Body of pancreas (tissue), 4 donors: Measurements from ENCODE around the gene ARHGAP42. TPM values are rescaled to one million over a fixed set of nuclear protein-coding genes. Genes with fewer than 3 reads are reported as not detected.
"Not testable (repeated sequence)": the region's sequence is repeated elsewhere in the genome, so short reads cannot be mapped to it uniquely, and the experiment has no call there.

ENCODE experiments used
- ATAC-seq: fragments of 150-250 bp; one replicate; pipeline ENCODE4 v1.9.1; 2016
- DNase-seq, 4 donors: peaks; one replicate each; pipeline ENCODE4 v3.0.0-alpha.2; 2019
- H3K27ac ChIP-seq, 4 donors: fragments of 200-600 bp; sonication (generic); 1 replicate in 3 of 4; 2 replicates in 1 of 4; pipeline versions ENCODE4 v1.5.1 to v1.6.1; 2016 to 2019; ENCODE audit warnings: mild to moderate bottlenecking in 1 of 4, mixed read lengths in 1 of 4, moderate library complexity in 1 of 4
- H3K27me3 ChIP-seq, 2 donors: fragments of 200-600 bp; sonication (generic); one replicate each; pipeline ENCODE4 v1.6.0; 2016; ENCODE audit warnings: mild to moderate bottlenecking in 1 of 2
- H3K36me3 ChIP-seq, 2 donors: fragments of 200-600 bp; sonication (generic); replicated peaks in 1 of 2; 2 replicates each; pipeline ENCODE4 v1.5.1; 2016; ENCODE audit warnings: low read depth in 2 of 2; ENCODE audit not compliant: insufficient read depth in 1 of 2
- H3K4me1 ChIP-seq: fragments of 200-600 bp; sonication (generic); one replicate; pipeline ENCODE4 v1.6.0; 2016
- H3K4me3 ChIP-seq, 2 donors: fragments of 200-600 bp; sonication (generic); 1 replicate in 1 of 2; 2 replicates in 1 of 2; pipeline ENCODE4 v1.5.1; 2016 to 2019
- H3K9me3 ChIP-seq, 3 donors: fragments of 200-600 bp; sonication (generic); 1 replicate in 2 of 3; 2 replicates in 1 of 3; pipeline ENCODE4 v1.5.1; 2016
- CTCF ChIP-seq, 7 experiments: fragments of 450-650 bp in 4 of 7; fragments of 200-600 bp in 3 of 7; sonication (generic) in 3 of 7; IDR thresholded peaks; one replicate each; pipeline ENCODE4 v1.5.1; 2016 to 2019; ENCODE audit warnings: antibody characterized with exemption in 7 of 7
- POLR2A ChIP-seq, 3 donors: fragments of 450-650 bp; IDR thresholded peaks; one replicate each; pipeline ENCODE4 v1.6.1; 2016; ENCODE audit warnings: antibody characterized with exemption in 3 of 3, mild to moderate bottlenecking in 2 of 3
- WGBS, 2 donors: methylation state at CpG; one replicate each; pipeline ENCODE4 v1.1.5; 2017; 5-methylcytosine and 5-hydroxymethylcytosine counted together
- intact Hi-C: fragments of 100-400 bp; cut with DNase I; formaldehyde crosslinking; loops from one replicate; pipeline ENCODE4 v1.15.1; 2023
- total RNA-seq, 2 donors: library from RNA; depleted of rRNA; stranded (reverse); fragments of >200 nt; gene quantifications; one replicate each; pipeline ENCODE4 v1.1.0, GENCODE V29; 2016

Gene ARHGAP42
- total RNA-seq, 2 donors from 2014 or later = 3.6 to 4.7 TPM

- no peaks in the 10 kb centered on the region for H3K27me3 ChIP-seq
- no peak for TF ChIP-seq POLR2A (IDR thresholded peaks at IDR 0.05)
- TF ChIP-seq CTCF (IDR thresholded peaks at IDR 0.05) = no peak
- 64 to 69% methylated on average over 4 of the region's 4 CpGs for WGBS, 2 donors
- intact Hi-C loops = no loop called here
- no peaks in the 10 kb centered on the region for H3K9me3 ChIP-seq
- H3K36me3 ChIP-seq = no peaks in the 10 kb centered on the region
- H3K4me3 ChIP-seq = no peak overlapping the region
- H3K27ac ChIP-seq = no peak overlapping the region
- no peak for DNase-seq
- H3K4me1 ChIP-seq = no peaks in the 10 kb centered on the region
- no peak for ATAC-seq
These were observed 316.4 kb downstream of the ARHGAP42 start for GRCh38 chr11:101003468-101003867.

GRCh38 chr11:101008961-101009689, 322.0 kb downstream of the ARHGAP42 start:
- H3K9me3 ChIP-seq = no peaks in the 10 kb centered on the region
- DNase-seq (no peak), ATAC-seq (no peak)
- no peak overlapping the region for H3K4me3 ChIP-seq
- whole genome bisulfite sequencing, 2 donors = 52 to 57% methylated on average over 1 of the region's 1 CpG
- H3K36me3 ChIP-seq = no peaks in the 10 kb centered on the region
- TF ChIP-seq POLR2A (IDR thresholded peaks at IDR 0.05) (no peak), CTCF (IDR thresholded peaks at IDR 0.05) (no peak)
- no peaks in the 10 kb centered on the region for H3K4me1 ChIP-seq
- no peaks in the 10 kb centered on the region for H3K27me3 ChIP-seq
- no peak overlapping the region for H3K27ac ChIP-seq
- intact Hi-C loops = no loop called here

GRCh38 chr11:101009690-101010055, 322.6 kb downstream of the ARHGAP42 start:
- H3K27ac ChIP-seq = no peak overlapping the region
- intact Hi-C loops = no loop called here
- TF ChIP-seq POLR2A (IDR thresholded peaks at IDR 0.05) (no peak), CTCF (IDR thresholded peaks at IDR 0.05) (no peak)
- H3K4me1 ChIP-seq = no peaks in the 10 kb centered on the region
- H3K4me3 ChIP-seq = no peak overlapping the region
- DNase-seq (no peak), ATAC-seq (no peak)
- H3K9me3 ChIP-seq = no peaks in the 10 kb centered on the region
- H3K27me3 ChIP-seq = no peaks in the 10 kb centered on the region
- H3K36me3 ChIP-seq = no peaks in the 10 kb centered on the region
- 10 to 16% methylated on average over 2 of the region's 2 CpGs for WGBS, 2 donors

- H3K4me1 ChIP-seq = no peaks in the 10 kb centered on the region
- no peak overlapping the region for H3K27ac ChIP-seq
- H3K4me3 ChIP-seq = no peak overlapping the region
- ATAC-seq (no peak), DNase-seq (no peak)
- intact Hi-C loops = no loop called here
- WGBS, 2 donors = 34 to 39% methylated on average over 5 of the region's 5 CpGs
- TF ChIP-seq CTCF (IDR thresholded peaks at IDR 0.05) (no peak), POLR2A (IDR thresholded peaks at IDR 0.05) (no peak)
- no peaks in the 10 kb centered on the region for H3K36me3 ChIP-seq
- no peaks in the 10 kb centered on the region for H3K9me3 ChIP-seq
- no peaks in the 10 kb centered on the region for H3K27me3 ChIP-seq
These were observed 323.8 kb downstream of the ARHGAP42 start for GRCh38 chr11:101010899-101011298.

- Histone ChIP-seq H3K36me3 (no peaks in the 10 kb centered on the region), H3K27me3 (no peaks in the 10 kb centered on the region), H3K4me1 (no peaks in the 10 kb centered on the region), H3K9me3 (no peaks in the 10 kb centered on the region), H3K4me3 (no peak overlapping the region), H3K27ac (no peak overlapping the region)
- TF ChIP-seq POLR2A (IDR thresholded peaks at IDR 0.05) (no peak), CTCF (IDR thresholded peaks at IDR 0.05) (no peak)
- 66 to 73% methylated on average over 5 of the region's 5 CpGs for WGBS, 2 donors
- intact Hi-C loops = no loop called here
- ATAC-seq (no peak), DNase-seq (no peak)
These were observed 324.8 kb downstream of the ARHGAP42 start for GRCh38 chr11:101011881-101012280.

DNA sequence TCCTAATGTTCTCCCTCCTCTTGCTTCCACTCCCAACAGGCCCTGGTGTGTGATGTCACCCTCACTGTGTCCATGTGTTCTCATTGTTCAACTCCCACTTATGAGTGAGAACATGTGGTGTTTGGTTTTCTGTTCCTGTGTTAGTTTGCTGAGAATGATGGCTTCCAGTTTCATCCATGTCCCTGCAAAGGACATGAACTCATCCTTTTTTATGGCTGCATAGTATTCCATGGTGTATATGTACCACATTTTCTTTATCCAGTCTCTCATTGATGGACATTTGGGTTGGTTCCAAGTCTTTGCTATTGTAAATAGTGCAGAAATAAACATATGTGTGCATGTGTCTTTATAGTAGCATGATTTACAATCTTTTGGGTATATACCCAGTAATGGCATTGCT, 326.6 kb downstream of the ARHGAP42 start:
- H3K4me3 ChIP-seq, H3K27me3 ChIP-seq, DNase-seq, H3K36me3 ChIP-seq, H3K9me3 ChIP-seq, H3K4me1 ChIP-seq, H3K27ac ChIP-seq, intact Hi-C loops, ATAC-seq: not testable (repeated sequence)
